WTC11 (cell line): Measurements from ENCODE around the gene SVOPL. TPM values are rescaled to one million over a fixed set of nuclear protein-coding genes. Genes with fewer than 3 reads are reported as not detected.

ENCODE experiments used
- ATAC-seq: fragments of 200-7000 bp; cut with Tn5 transposase; 2 replicates; pipeline ENCODE4 v1.10.0; 2021; ENCODE audit warnings: mild to moderate bottlenecking, moderate library complexity
- CTCF ChIA-PET: fragments of 300-600 bp; sonication (Branson Sonifier 250); formaldehyde crosslinking; loops from one replicate; lab custom pipeline; 2021; ENCODE audit warnings: antibody characterized with exemption; lab: Charles Lee
- POLR2A ChIA-PET: fragments of 350-600 bp; sonication (Branson Sonifier 250); formaldehyde crosslinking; loops from one replicate; lab custom pipeline; 2021; ENCODE audit warnings: antibody characterized with exemption; lab: Charles Lee
- DNase-seq: peaks from one replicate; pipeline ENCODE4 v3.0.0; 2021; ENCODE audit warnings: low spot score
- H3K27ac Mint-ChIP-seq: 2 replicates; pipeline ENCODE4 v1.8.0; 2021; ENCODE audit warnings: mixed read lengths
- H3K27me3 Mint-ChIP-seq: 2 replicates; pipeline ENCODE4 v1.8.0; 2021; ENCODE audit warnings: low read depth, mild to moderate bottlenecking, moderate library complexity, mixed read lengths
- H3K36me3 Mint-ChIP-seq: 2 replicates; pipeline ENCODE4 v1.8.0; 2021; ENCODE audit warnings: mixed read lengths
- H3K4me1 Mint-ChIP-seq: 2 replicates; pipeline ENCODE4 v1.8.0; 2022; ENCODE audit warnings: mixed read lengths
- H3K4me3 Mint-ChIP-seq: 2 replicates; pipeline ENCODE4 v1.8.0; 2021; ENCODE audit warnings: mild to moderate bottlenecking, moderate library complexity, mixed read lengths
- H3K9me3 Mint-ChIP-seq: 2 replicates; pipeline ENCODE4 v1.8.0; 2021; ENCODE audit warnings: mixed read lengths
- AFF4 ChIP-seq: sonication (generic); formaldehyde crosslinking; IDR thresholded peaks from 2 replicates; pipeline ENCODE4 v1.8.1; 2023; ENCODE audit warnings: mild to moderate bottlenecking, missing genetic modification reagents, borderline replicate concordance
- AR ChIP-seq: fragments of 250-450 bp; sonication (Bioruptor Pico); IDR thresholded peaks from 2 replicates; pipeline ENCODE4 v1.9.0; 2021; ENCODE audit warnings: mild to moderate bottlenecking
- CTCF ChIP-seq: fragments of 200-600 bp; IDR thresholded peaks from 2 replicates; pipeline ENCODE4 v1.8.0; 2022; ENCODE audit warnings: antibody characterized with exemption
- E2F4 ChIP-seq: sonication (generic); formaldehyde crosslinking; IDR thresholded peaks from 2 replicates; pipeline ENCODE4 v1.8.1; 2022; ENCODE audit warnings: low read depth, mild to moderate bottlenecking, moderate library complexity, missing genetic modification reagents, borderline replicate concordance
- E2F5 ChIP-seq: sonication (generic); formaldehyde crosslinking; IDR thresholded peaks from 2 replicates; pipeline ENCODE4 v1.8.1; 2022; ENCODE audit warnings: mild to moderate bottlenecking, moderate library complexity, missing genetic modification reagents
- EMX1 ChIP-seq: fragments of 250-450 bp; sonication (Bioruptor Pico); IDR thresholded peaks from 2 replicates; pipeline ENCODE4 v1.8.0; 2021; ENCODE audit warnings: mild to moderate bottlenecking
- ESRRA ChIP-seq: sonication (generic); formaldehyde crosslinking; IDR thresholded peaks from 2 replicates; pipeline ENCODE4 v1.8.1; 2022; ENCODE audit warnings: mild to moderate bottlenecking, missing genetic modification reagents, borderline replicate concordance
- FOXP1 ChIP-seq: sonication (generic); formaldehyde crosslinking; IDR thresholded peaks from 2 replicates; pipeline ENCODE4 v1.8.0; 2022; ENCODE audit warnings: missing genetic modification reagents, mild to moderate bottlenecking, moderate library complexity, borderline replicate concordance
- GRHL2 ChIP-seq: fragments of 250-450 bp; sonication (Bioruptor Pico); IDR thresholded peaks from 2 replicates; pipeline ENCODE4 v1.8.0; 2022; ENCODE audit warnings: mild to moderate bottlenecking, moderate library complexity; ENCODE audit not compliant: insufficient replicate concordance, severe bottlenecking
- JUN ChIP-seq: sonication (generic); formaldehyde crosslinking; IDR thresholded peaks from 2 replicates; pipeline ENCODE4 v1.8.0; 2023; ENCODE audit warnings: mild to moderate bottlenecking, missing genetic modification reagents
- MLX ChIP-seq: sonication (generic); formaldehyde crosslinking; IDR thresholded peaks from 2 replicates; pipeline ENCODE4 v1.8.1; 2023; ENCODE audit warnings: mild to moderate bottlenecking, missing genetic modification reagents, moderate library complexity
- MYBL2 ChIP-seq: sonication (generic); formaldehyde crosslinking; IDR thresholded peaks from 2 replicates; pipeline ENCODE4 v1.8.1; 2023; ENCODE audit warnings: mild to moderate bottlenecking, moderate library complexity, missing genetic modification reagents
- NR3C1 ChIP-seq: sonication (generic); formaldehyde crosslinking; conservative IDR thresholded peaks from 2 replicates; pipeline ENCODE4 v1.8.1; 2023; ENCODE audit warnings: low read depth, mild to moderate bottlenecking, missing genetic modification reagents
- OVOL2 ChIP-seq: fragments of 250-450 bp; sonication (Bioruptor Pico); IDR thresholded peaks from 2 replicates; pipeline ENCODE4 v1.9.0; 2021; ENCODE audit warnings: mild to moderate bottlenecking, borderline replicate concordance
- RELA ChIP-seq: sonication (generic); formaldehyde crosslinking; IDR thresholded peaks from 2 replicates; pipeline ENCODE4 v1.8.1; 2022; ENCODE audit warnings: missing genetic modification reagents, mild to moderate bottlenecking, borderline replicate concordance
- STAT6 ChIP-seq: sonication (generic); formaldehyde crosslinking; conservative IDR thresholded peaks from 2 replicates; pipeline ENCODE4 v1.8.1; 2023; ENCODE audit warnings: mild to moderate bottlenecking, low read depth, missing genetic modification reagents, moderate library complexity
- TEAD1 ChIP-seq: sonication (generic); formaldehyde crosslinking; IDR thresholded peaks from 2 replicates; pipeline ENCODE4 v1.8.0; 2022; ENCODE audit warnings: mild to moderate bottlenecking, missing genetic modification reagents
- USF2 ChIP-seq: sonication (generic); formaldehyde crosslinking; IDR thresholded peaks from 2 replicates; pipeline ENCODE4 v1.8.1; 2023; ENCODE audit warnings: mild to moderate bottlenecking, missing genetic modification reagents, moderate library complexity
- ZNF232 ChIP-seq: sonication (generic); formaldehyde crosslinking; IDR thresholded peaks from 2 replicates; pipeline ENCODE4 v1.8.0; 2022; ENCODE audit warnings: mild to moderate bottlenecking, missing genetic modification reagents
- total RNA-seq: library from RNA; stranded (reverse); gene quantifications from 3 replicates; pipeline ENCODE4 v1.2.3, GENCODE V29; 2021

SVOPL gene
- total RNA-seq, 1 experiment from 2014 or later = 1.9 TPM

- H3K27me3 Mint-ChIP-seq = no peaks in the 10 kb centered on the region
- no peak overlapping the region for H3K4me3 Mint-ChIP-seq
- DNase-seq (no peak), ATAC-seq (no peak)
- no peak overlapping the region for H3K27ac Mint-ChIP-seq
- ChIA-PET CTCF (no interaction called here), POLR2A (no interaction called here)
- 0 out of 2 replicates have a peak, but pooled peaks cover 3% of the 10 kb centered on the region for H3K4me1 Mint-ChIP-seq
- peaks cover 37% of the 10 kb centered on the region for H3K9me3 Mint-ChIP-seq
- TF ChIP-seq MLX (CRISPR knock-in tag) (no peak), AFF4 (no peak), JUN (CRISPR knock-in tag) (no peak), MYBL2 (CRISPR knock-in tag) (no peak), CTCF (no peak), STAT6 (CRISPR knock-in tag) (no peak), NR3C1 (CRISPR knock-in tag) (no peak), ZNF232 (CRISPR knock-in tag) (no peak), AR (CRISPR knock-in tag) (no peak), GRHL2 (CRISPR knock-in tag) (no peak), OVOL2 (CRISPR knock-in tag) (no peak), FOXP1 (CRISPR knock-in tag) (no peak), USF2 (no peak), E2F5 (CRISPR knock-in tag) (no peak), RELA (CRISPR knock-in tag) (no peak), E2F4 (CRISPR knock-in tag) (no peak), TEAD1 (CRISPR knock-in tag) (no peak), EMX1 (no peak), ESRRA (CRISPR knock-in tag) (no peak)
- peaks cover 86% of the 10 kb centered on the region for H3K36me3 Mint-ChIP-seq
Measured at GRCh38 chr7:138551102-138551501, 150.1 kb downstream of the SVOPL start.
